ENCODE data around the gene RSAD1.

Gene RSAD1

DNA sequence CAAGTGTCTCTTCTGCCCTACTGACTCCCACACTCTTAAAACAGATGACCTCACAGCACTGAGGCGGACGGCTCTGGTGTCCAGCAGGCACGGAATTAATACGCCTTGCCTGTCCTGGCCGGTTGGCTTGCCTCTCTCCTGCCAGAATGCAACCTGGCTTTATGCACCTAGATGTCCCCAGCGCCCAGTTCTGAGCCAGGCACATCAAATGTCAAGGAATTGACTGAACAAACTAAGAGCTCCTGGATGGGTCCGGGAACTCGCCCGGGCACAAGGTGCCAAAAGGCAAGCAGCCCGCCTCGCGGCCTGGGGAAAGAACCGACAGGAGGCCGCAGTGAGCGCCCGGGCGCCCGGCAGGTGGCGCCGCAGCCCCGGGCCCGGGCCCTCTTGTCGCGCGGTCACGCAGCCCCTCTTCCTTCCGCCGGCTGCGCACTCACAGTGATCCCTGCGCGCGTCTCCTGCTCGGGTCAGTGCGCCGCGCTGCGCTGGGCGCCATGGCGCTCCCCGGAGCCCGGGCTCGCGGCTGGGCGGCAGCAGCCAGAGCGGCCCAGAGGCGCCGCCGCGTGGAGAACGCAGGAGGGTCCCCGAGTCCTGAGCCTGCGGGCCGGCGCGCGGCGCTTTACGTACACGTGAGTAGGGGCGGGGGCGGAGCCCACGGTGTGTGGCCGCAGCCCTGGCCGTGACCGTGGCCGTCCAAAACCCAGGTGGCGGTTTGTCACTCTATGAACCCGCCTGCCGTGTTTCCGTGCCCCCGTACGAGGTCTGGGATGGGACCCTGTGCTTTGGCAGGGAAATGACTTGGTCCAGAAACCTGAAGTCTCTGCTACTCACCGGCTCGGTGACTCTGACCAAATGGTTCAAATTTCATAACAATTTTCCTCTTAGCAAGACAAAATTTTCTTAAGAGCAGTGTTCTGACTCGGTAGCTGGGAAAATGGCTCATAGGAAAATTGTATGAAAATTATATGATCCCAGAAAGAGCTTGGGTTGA, at the start of gene RSAD1:
Gene RSAD1 (plus strand): TSS at position 470 of the 991 bp plus-strand sequence. CDS start 25 bp downstream, at position 495.
- DNase-seq (ENCODE audit: extremely low read depth, low read depth): peak; percentile 78
- TF ChIP-seq, protein P1, sequence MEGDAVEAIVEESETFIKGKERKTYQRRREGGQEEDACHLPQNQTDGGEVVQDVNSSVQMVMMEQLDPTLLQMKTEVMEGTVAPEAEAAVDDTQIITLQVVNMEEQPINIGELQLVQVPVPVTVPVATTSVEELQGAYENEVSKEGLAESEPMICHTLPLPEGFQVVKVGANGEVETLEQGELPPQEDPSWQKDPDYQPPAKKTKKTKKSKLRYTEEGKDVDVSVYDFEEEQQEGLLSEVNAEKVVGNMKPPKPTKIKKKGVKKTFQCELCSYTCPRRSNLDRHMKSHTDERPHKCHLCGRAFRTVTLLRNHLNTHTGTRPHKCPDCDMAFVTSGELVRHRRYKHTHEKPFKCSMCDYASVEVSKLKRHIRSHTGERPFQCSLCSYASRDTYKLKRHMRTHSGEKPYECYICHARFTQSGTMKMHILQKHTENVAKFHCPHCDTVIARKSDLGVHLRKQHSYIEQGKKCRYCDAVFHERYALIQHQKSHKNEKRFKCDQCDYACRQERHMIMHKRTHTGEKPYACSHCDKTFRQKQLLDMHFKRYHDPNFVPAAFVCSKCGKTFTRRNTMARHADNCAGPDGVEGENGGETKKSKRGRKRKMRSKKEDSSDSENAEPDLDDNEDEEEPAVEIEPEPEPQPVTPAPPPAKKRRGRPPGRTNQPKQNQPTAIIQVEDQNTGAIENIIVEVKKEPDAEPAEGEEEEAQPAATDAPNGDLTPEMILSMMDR (IDR thresholded peaks at IDR 0.05; ENCODE audit: low read depth, low read length): peak; percentile 37

DNA sequence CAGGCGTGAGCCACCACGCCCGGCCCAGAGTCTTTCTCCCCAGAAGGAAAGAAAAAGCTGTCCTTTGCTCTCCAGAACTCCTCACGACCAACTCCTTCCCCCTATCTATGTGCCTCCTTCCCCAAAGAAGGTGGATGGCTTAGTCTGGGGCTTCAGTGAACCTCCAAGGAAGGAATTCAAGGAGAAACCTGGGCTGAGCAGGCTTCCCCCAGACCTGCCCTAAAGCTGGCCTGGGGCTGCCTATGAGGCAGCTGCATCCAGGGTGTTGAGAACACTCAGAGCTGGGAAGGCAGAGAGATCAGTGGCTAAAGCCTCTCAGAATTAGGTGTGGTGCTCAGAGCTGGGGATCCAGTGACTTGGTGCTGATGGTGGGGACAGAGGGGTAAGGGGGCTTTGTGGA, 48.9 kb upstream of the RSAD1 start:
- TF ChIP-seq, protein P1 (IDR thresholded peaks at IDR 0.05; ENCODE audit: low read depth, low read length): no peak
- no peak for DNase-seq (ENCODE audit: extremely low read depth, low read depth)

DNA sequence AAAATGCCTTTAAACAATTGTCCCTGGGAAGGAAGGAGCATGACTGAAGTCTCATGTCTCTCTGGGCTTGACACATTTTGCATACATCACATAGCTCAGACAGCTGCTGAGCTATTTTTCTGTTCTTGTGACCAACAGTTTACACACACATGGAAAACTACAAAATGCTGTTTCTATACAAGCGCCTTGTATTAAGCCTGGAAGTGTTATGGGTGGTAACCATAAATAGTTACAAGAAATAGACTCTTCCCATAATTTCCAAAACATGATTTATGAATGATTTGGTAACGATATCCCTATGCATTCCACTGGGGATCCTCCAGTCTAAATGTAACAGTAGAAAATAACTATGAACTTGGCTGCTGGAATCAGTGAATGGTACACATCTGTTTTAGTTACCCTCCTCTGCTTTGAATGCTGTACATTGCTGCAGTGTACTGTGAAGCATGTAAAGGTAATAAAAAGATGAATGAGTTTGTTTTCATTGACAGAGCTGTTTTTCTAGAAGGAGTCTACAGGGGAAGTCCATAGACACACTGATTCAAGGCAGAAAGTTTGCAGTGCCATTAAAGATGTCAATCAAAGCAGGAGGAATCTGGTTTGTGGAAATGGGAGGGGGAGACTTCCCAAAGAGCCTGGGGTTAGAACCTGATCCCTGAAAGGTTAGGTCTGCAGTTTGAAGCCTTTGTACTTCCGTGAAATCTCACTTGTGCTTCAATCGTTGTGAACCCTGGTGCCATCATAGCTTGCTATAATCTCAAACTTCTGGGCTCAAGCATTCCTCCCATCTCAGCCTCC, 47.6 kb upstream of the RSAD1 start:
- DNase-seq (ENCODE audit: extremely low read depth, low read depth): no peak
- TF ChIP-seq, protein P1 (IDR thresholded peaks at IDR 0.05; ENCODE audit: low read depth, low read length): no peak

DNA sequence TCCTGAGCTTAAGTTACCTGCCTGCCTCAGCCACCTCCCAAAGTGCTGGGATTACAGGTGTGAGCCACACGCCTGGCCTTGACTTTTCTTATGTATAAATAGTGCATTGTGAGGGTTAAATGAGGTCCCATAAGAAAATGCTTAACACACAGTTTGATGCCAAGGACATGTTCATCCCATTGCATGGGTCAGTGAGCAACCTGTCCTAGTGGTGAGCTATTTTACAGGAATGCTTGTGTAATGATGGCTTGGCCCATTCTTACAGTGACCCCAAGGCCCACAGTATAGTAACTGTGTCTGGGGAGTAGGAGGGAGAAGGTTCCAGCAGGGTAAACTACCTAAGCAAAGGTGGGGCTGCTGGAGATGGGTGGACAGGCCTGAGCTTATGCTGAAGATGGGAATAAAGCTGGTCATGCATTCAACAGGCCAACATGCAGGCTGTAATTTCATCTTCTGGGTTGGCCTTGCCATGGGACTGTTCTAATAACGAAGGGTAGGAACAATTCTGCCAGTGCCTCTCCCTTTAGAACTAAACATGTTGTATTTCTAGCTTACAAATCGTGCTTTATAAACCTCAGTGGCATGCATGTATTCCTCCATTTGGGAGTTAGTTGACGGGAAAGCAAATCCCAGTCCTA, 46.4 kb upstream of the RSAD1 start:
- TF ChIP-seq, protein P1 (IDR thresholded peaks at IDR 0.05; ENCODE audit: low read depth, low read length): no peak
- DNase-seq (ENCODE audit: extremely low read depth, low read depth): no peak

DNA sequence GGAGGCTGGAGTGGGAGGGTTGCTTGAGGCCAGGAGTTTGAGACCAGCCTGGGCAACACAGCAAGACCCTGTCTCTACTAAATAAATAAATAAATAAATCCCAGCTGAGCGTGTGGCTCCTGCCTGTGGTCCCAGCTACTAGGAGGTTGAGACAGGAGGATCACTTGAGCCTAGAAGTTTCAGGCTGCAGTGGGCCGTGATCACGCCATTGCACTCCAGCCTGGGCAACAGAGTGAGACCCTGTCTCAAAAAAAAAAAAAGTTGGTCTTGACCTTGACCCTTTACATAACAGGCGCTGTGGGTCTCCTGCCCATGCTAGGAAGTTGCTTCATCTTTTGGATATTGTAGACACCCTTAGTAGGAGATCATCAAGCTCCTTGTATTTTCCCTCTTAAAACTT, 41.3 kb upstream of the RSAD1 start:
- TF ChIP-seq, protein P1 (IDR thresholded peaks at IDR 0.05; ENCODE audit: low read depth, low read length): no peak
- DNase-seq (ENCODE audit: extremely low read depth, low read depth): no peak

DNA sequence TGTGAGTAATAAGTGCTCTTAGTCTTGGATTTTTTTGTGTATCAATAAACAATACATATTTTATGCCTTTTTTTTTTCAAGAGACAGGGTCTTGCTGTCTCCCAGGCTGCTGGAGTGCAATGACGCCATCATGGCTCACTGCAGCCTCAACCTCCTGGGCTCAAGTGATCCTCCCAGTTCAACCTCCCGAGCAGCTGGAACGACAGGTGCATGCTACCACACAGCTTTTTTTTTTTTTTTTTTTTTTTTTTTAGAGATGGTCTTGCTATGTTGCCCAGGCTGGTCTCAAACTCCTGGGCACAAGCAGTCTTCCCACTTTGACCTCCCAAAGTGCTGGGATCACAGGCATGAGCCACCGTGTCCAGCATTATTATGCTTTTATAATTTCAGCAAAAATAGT, 39.7 kb upstream of the RSAD1 start:
- TF ChIP-seq, protein P1 (IDR thresholded peaks at IDR 0.05; ENCODE audit: low read depth, low read length): no peak
- no peak for DNase-seq (ENCODE audit: extremely low read depth, low read depth)

Data from AG09319 (cell line).